ENCODE data around the gene KRTAP9-8.

KRTAP9-8 gene

GRCh38 chr17:41287050-41287449, 49.3 kb downstream of the KRTAP9-8 start:
- no peak overlapping the region for H3K4me3 ChIP-seq (ENCODE audit: low read length)
- no peak for TF ChIP-seq ZNF274 (IDR thresholded peaks at IDR 0.05; ENCODE audit: low read depth, low read length)

Data from GM08714 (cell line).